DOHH2 (cell line): ENCODE results near the gene TCF7.

ENCODE experiments used
- H3F3A ChIP-seq: fragments of 200-600 bp; sonication (generic), shearing (Covaris generic); 2 replicates; pipeline ENCODE4 v1.6.0; 2016; ENCODE audit warnings: antibody characterized with exemption, mild to moderate bottlenecking; ENCODE audit not compliant: control insufficient read depth, insufficient read depth
- H3K27ac ChIP-seq: fragments of 200-600 bp; sonication (generic); 2 replicates; pipeline ENCODE4 v1.5.1; 2014; ENCODE audit warnings: low read depth, mild to moderate bottlenecking, low read length, moderate library complexity
- H3K27me3 ChIP-seq: fragments of 200-600 bp; sonication (generic); 2 replicates; pipeline ENCODE4 v1.6.1; 2014; ENCODE audit warnings: mild to moderate bottlenecking, low read length, mixed read lengths; ENCODE audit not compliant: control insufficient read depth
- H3K36me3 ChIP-seq: fragments of 200-600 bp; sonication (generic); 2 replicates; pipeline ENCODE4 v1.6.1; 2014; ENCODE audit warnings: mild to moderate bottlenecking, low read length, moderate library complexity, mixed read lengths; ENCODE audit not compliant: control insufficient read depth
- H3K4me1 ChIP-seq: fragments of 200-600 bp; sonication (generic); 2 replicates; pipeline ENCODE4 v1.6.1; 2014; ENCODE audit warnings: mild to moderate bottlenecking, low read length, mixed read lengths; ENCODE audit not compliant: control insufficient read depth
- H3K4me2 ChIP-seq: fragments of 200-600 bp; sonication (generic); 2 replicates; pipeline ENCODE4 v1.6.0; 2014; ENCODE audit warnings: mild to moderate bottlenecking, low read length, moderate library complexity
- H3K4me3 ChIP-seq: fragments of 200-600 bp; sonication (generic); 2 replicates; pipeline ENCODE4 v1.5.1; 2014; ENCODE audit warnings: mild to moderate bottlenecking, low read length, mixed read lengths
- H3K79me2 ChIP-seq: fragments of 200-600 bp; sonication (generic); 2 replicates; pipeline ENCODE4 v1.6.1; 2014; ENCODE audit warnings: mild to moderate bottlenecking, low read length, mixed read lengths; ENCODE audit not compliant: control insufficient read depth
- H3K9me2 ChIP-seq: fragments of 200-600 bp; sonication (generic); replicated peaks from 2 replicates; pipeline ENCODE4 v1.6.1; 2014; ENCODE audit warnings: mild to moderate bottlenecking, low read length, mixed read lengths; ENCODE audit not compliant: control insufficient read depth
- H3K9me3 ChIP-seq: fragments of 200-600 bp; sonication (generic); 2 replicates; pipeline ENCODE4 v1.6.1; 2014; ENCODE audit warnings: antibody characterized with exemption, low read length, mixed read lengths; ENCODE audit not compliant: control insufficient read depth, insufficient read depth
- H4K20me1 ChIP-seq: fragments of 200-600 bp; sonication (generic); 2 replicates; pipeline ENCODE4 v1.6.0; 2014; ENCODE audit warnings: low read depth, mild to moderate bottlenecking, antibody characterized with exemption, low read length, moderate library complexity; ENCODE audit not compliant: control insufficient read depth, insufficient read depth
- EZH2phosphoT487 ChIP-seq: fragments of 200-600 bp; sonication (generic); IDR thresholded peaks from 2 replicates; pipeline ENCODE4 v1.6.1; 2017; ENCODE audit warnings: borderline replicate concordance, mild to moderate bottlenecking, antibody characterized with exemption, low read length, moderate library complexity, mixed read lengths
- TF ChIP-seq, protein P1 (sequence below): fragments of 200-600 bp; sonication (generic); IDR thresholded peaks from one replicate; pipeline ENCODE4 v1.5.1; 2014; ENCODE audit warnings: antibody characterized with exemption, mild to moderate bottlenecking, low read depth, low read length; ENCODE audit not compliant: poor library complexity, severe bottlenecking

TCF7 gene

DNA sequence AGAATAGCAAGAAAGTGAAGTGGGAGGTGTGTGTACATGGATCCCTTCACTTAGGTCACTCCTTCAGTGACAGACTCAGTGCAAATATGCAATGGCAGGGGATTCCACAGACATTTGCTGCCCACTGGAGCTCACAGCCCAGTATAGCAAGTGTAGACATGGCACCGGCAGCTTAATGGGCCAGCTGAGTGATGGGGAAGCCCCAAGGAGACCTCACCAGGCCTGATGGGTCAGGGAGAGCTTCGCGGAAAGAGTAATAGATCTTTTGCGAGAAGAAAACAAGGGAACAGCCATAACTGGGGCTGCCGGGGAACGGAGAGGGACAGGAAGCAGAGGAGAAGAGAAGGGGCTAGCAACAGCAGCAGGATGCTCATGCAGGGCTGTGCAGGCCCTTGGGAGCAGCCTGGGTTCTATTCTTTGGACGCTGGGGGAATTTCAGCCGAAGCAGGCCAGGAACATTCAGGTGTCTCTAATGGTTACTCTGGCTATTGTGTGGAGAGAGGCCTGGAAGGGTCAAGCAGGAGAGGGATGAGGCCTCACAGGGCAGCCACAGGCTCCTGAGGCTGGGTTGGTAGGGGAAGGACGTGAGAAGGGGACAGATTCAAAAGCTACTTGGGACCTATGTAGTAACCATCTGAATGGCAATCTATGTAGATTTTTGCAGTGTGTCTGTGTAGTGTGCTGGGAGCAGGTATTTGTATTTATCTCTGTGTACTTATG is 27.0 kb downstream of the TCF7 start:
- peaks cover 11% of the 10 kb centered on the region for H3K79me2 ChIP-seq
- no peak overlapping the region for H3K27ac ChIP-seq
- H3K4me2 ChIP-seq, result no peak overlapping the region
- H3F3A ChIP-seq, result no peaks in the 10 kb centered on the region; the same call in 1 of the 2 replicates
- TF ChIP-seq, protein P1, sequence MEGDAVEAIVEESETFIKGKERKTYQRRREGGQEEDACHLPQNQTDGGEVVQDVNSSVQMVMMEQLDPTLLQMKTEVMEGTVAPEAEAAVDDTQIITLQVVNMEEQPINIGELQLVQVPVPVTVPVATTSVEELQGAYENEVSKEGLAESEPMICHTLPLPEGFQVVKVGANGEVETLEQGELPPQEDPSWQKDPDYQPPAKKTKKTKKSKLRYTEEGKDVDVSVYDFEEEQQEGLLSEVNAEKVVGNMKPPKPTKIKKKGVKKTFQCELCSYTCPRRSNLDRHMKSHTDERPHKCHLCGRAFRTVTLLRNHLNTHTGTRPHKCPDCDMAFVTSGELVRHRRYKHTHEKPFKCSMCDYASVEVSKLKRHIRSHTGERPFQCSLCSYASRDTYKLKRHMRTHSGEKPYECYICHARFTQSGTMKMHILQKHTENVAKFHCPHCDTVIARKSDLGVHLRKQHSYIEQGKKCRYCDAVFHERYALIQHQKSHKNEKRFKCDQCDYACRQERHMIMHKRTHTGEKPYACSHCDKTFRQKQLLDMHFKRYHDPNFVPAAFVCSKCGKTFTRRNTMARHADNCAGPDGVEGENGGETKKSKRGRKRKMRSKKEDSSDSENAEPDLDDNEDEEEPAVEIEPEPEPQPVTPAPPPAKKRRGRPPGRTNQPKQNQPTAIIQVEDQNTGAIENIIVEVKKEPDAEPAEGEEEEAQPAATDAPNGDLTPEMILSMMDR, result no peak
- no peak for TF ChIP-seq EZH2phosphoT487
- H3K27me3 ChIP-seq, result no peaks in the 10 kb centered on the region
- H4K20me1 ChIP-seq, result peaks cover 6% of the 10 kb centered on the region; the same call in 1 of the 2 replicates
- H3K4me1 ChIP-seq, result peaks cover 18% of the 10 kb centered on the region
- no peak overlapping the region for H3K4me3 ChIP-seq
- H3K36me3 ChIP-seq, result peaks cover 29% of the 10 kb centered on the region
- no peaks in the 10 kb centered on the region for H3K9me3 ChIP-seq
- no peaks in the 10 kb centered on the region for H3K9me2 ChIP-seq

DNA sequence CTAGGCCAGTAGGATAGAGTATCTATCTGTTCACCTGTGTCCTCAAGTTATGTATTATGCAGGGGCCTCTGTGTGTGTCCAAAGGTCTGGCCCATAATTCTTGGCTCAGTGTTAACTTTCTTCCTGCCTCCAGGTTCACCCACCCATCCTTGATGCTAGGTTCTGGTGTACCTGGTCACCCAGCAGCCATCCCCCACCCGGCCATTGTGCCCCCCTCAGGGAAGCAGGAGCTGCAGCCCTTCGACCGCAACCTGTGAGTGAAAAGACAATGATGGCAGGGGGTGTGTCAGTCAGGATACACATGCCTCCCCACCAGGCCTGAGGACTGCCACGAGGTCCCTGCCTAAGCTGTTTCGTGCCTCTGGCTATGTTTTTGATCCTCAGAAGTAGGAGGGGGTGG is 27.6 kb downstream of the TCF7 start:
- Histone ChIP-seq H3K4me1 (peaks cover 18% of the 10 kb centered on the region), H3K36me3 (peaks cover 35% of the 10 kb centered on the region), H3F3A (no peaks in the 10 kb centered on the region; the same call in 1 of the 2 replicates), H3K27me3 (no peaks in the 10 kb centered on the region), H4K20me1 (peaks cover 6% of the 10 kb centered on the region; the same call in 1 of the 2 replicates), H3K4me3 (no peak overlapping the region), H3K27ac (no peak overlapping the region), H3K9me2 (no peaks in the 10 kb centered on the region), H3K4me2 (no peak overlapping the region), H3K79me2 (peaks cover 11% of the 10 kb centered on the region), H3K9me3 (no peaks in the 10 kb centered on the region)
- TF ChIP-seq, protein P1, result no peak
- no peak for TF ChIP-seq EZH2phosphoT487

DNA sequence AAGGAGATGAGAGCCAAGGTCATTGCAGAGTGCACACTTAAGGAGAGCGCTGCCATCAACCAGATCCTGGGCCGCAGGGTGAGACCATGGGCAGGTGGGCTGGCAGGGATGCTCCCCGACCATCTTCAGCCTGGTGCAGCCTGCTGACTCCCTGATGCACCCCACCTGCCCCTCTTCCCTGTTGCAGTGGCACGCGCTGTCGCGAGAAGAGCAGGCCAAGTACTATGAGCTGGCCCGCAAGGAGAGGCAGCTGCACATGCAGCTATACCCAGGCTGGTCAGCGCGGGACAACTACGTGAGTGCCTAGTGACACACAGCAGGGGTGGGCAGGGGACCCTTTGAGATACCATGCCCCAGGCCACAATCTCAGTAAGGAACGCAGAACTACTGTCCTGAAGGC is 28.3 kb downstream of the TCF7 start:
- no peak for TF ChIP-seq EZH2phosphoT487
- TF ChIP-seq, protein P1, result no peak
- Histone ChIP-seq H3K27ac (no peak overlapping the region), H3K36me3 (peaks cover 35% of the 10 kb centered on the region), H3K4me1 (peaks cover 12% of the 10 kb centered on the region), H3K9me2 (no peaks in the 10 kb centered on the region), H3K9me3 (no peaks in the 10 kb centered on the region), H3K27me3 (no peaks in the 10 kb centered on the region), H4K20me1 (peaks cover 6% of the 10 kb centered on the region; the same call in 1 of the 2 replicates), H3K4me3 (no peak overlapping the region), H3F3A (no peaks in the 10 kb centered on the region; the same call in 1 of the 2 replicates), H3K4me2 (no peak overlapping the region), H3K79me2 (peaks cover 11% of the 10 kb centered on the region)
